ENCODE measurements around the gene ROBO4.

The ROBO4 gene

DNA sequence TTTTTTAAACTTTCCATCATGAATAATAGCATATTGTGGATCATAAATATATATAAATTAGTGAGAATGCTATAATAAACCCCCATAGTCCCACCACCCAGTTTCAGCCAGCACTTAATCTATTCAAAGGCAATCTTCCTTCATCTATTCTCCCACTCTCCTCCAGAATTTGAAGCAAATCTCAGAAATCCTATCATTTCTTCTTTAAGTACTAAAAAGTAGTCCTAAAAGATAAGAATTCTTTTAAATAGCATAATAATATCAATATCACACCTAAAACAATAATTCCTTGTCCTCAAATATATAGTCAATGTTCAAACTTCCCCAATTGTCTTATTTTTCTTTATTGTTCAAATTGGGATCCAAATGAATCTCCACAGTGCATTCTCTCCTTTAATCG, 57.0 kb downstream of the ROBO4 start:
- no peak for DNase-seq

DNA sequence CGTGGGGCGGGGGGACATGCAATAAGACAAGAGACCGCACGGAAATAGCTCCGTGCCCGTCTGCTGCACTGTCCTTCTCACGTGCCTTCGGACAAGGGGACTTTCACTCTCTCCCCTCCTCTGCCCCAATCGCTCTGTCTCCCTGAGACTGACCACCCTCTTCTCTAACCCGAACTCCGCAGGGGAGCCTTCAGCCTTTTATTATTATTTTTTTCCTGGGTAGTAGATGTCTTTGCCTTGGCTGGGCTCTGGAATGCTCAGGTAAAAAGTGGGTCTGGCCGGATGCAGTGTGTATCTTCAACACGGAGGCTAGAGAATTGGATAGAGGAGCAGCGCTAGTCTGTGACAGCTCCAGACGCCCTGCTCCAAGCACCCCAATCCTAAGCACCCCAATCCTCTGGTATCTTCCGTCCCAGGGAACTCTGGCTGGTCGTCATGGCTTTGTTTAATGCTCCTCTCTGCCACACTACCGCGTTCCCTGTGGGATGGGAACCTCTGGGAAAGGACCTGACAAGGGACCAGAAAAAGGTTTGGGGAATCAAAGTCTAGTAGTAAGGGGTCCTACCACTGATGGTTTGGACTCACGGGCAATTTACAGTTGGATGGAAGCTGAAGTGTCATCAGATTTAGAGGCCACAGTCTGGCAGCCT, 57.6 kb downstream of the ROBO4 start:
- no peak for DNase-seq

DNA sequence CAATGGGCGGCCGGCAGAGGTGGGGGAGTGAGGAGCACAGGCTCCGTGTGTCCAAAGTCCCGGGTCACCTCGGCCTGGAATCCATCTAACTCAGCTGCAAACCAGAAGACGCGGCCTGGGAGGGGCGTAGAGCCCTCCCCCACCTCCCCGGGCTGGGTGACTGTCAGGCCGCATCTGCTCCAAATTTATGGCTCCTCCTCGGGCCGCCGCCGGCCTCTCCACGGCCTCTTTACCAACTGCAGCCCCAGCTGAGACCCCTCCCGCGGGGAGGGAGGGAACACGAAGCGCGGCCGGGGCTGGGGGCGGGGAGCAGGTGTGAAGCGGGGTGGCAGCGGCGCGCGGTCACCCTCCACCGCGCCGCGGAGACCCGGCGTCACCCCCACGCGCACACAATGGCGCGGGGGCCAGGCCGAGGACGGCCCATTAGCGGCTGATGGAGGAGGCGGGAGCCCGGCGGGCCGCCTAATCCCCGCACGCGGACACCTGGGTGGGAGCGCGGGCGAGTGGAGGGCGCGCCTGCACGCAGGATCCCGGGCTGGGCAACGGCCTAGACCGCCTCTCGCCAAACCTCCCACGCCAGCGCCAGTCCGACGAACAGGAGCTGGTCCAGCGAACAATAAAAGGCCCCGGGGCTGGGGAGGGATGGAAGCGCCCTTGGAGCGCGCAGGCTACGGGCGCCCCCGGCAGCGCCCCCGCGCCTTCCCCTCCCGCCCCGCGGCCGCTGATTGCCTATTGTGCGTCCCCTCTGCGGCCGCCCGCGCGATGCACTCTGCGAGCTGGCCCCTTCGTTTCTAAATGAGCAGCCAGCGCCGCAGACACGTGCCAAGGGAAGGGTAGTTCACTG, 58.3 kb downstream of the ROBO4 start:
- DNase-seq: no peak

DNA sequence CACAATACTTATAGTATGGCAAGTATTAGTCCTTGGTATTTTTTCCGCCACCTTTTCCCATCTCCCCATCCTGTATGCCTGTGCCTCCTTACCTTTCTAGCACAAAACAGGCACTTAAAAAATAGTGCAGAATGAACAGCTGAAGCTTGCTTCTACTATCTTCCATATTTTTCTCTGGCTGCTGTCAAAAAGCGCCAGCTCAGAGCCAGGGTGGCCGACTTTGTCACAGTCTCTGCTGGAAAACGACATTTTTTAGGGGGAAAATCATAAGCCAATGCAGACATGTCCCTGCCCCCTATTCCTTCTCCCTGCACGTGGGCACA, 58.9 kb downstream of the ROBO4 start:
- DNase-seq: no peak

DNA sequence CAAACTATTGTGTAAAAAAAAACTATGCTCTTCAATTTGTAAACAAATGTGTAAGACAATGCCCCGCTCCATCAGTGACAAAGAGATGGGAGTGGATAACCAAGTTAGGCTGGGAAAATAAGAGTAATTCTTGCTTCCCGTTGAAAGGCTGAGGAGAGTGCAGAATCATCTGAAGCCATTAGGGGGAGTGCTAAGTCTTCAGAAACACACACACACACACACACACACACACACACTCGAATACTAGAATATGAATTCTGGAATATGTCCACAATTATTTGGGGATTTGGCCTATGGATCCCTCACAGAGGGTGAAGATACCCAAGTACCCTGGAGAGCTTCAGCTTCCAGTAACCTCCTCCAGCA, 60.2 kb downstream of the ROBO4 start:
- DNase-seq: peak; percentile 86

DNA sequence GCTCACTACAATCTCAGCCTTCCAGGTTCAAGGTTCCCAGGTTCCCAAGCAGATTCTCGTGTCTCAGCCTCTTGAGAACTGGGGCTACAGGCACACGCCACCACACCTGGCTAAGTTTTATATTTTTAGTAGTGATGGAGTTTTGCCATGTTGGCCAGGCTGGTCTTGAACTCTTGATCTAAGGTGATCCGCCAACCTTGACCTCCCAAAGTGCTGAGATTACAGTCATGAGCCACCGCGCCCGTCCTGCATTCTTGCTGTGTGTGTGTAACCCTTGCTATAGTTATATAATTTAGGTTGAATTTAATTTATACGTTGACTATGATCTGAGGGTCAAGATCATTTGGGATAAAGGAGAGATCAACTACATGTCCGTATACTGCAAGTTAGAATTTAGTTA, 61.7 kb downstream of the ROBO4 start:
- no peak for DNase-seq

DNA sequence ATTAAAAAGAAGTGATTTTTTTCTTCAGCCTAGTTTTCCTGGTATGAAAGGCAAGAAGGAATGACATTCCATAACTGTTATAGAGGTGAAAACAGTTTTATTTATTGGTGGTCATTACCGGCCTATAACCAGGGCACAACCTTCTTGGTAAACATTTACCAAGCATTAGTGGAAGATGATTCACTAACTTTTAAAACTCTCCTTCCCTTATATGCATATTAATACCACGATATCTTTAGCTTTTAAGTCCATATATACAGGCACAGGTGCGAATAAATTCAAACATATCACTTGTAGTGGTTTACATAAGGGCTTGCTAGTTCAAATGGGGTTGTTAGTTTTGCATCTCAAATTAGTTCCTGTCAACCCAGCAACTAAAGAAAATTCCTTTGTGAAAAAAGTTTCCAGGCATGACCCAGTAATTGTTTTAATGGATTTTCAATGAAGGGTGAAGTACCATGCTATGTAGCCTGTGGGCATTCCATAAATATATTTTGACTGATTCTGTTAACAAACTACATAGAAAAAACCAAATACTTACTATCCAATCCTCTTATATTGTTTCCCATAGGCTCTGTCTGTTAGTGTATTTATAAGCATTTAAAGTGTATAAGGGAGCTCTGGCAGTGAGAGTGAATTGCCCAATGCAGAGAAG, 63.0 kb downstream of the ROBO4 start:
- no peak for DNase-seq
